Endothelial cell of umbilical vein (primary cell): ENCODE results near the gene DIAPH3. TPM values are rescaled to one million over a fixed set of nuclear protein-coding genes. Genes with fewer than 3 reads are reported as not detected.

Experiments used
- BruUV-seq: library from RNA; stranded (reverse); fragments of 400-500 nt; replicated peaks from 2 replicates; lab custom pipeline; 2021; lab: Mats Ljungman, UMichigan
- CTCF ChIA-PET: fragments of 300-600, 350-600 bp; sonication (Branson Sonifier 250); formaldehyde crosslinking; loops from one replicate; lab custom pipeline; 2021; ENCODE audit warnings: antibody characterized with exemption, inconsistent platforms; lab: Charles Lee
- POLR2A ChIA-PET: fragments of 300-600, 350-600 bp; sonication (Branson Sonifier 250); formaldehyde crosslinking; loops from one replicate; lab custom pipeline; 2021; ENCODE audit warnings: antibody characterized with exemption, inconsistent platforms; lab: Charles Lee
- DNase-seq: peaks from one replicate; pipeline ENCODE4 v3.0.0-alpha.2; 2011; ENCODE audit warnings: low read depth, low spot score
- FAIRE-seq: peaks from 2 replicates; lab custom pipeline; 2011; peaks lifted over from hg19 to GRCh38; lab: Jason Lieb, UNC
- H2AFZ ChIP-seq: 2 replicates; pipeline ENCODE4 v1.6.0; 2012; ENCODE audit warnings: low read depth, low read length, control low read depth, inconsistent platforms
- H3K27ac ChIP-seq: 2 replicates; pipeline ENCODE4 v1.5.1; 2011; ENCODE audit warnings: low read depth, mild to moderate bottlenecking, control low read depth, low read length, moderate library complexity; ENCODE audit not compliant: insufficient read depth
- H3K27me3 ChIP-seq, 2 experiments: 2 replicates each; pipeline versions ENCODE4 v1.6.0 to v1.6.1; 2011; ENCODE audit warnings: low read length in 2 of 2, mixed read lengths in 1 of 2; ENCODE audit not compliant: control insufficient read depth in 2 of 2, insufficient read depth in 2 of 2
- H3K36me3 ChIP-seq, 2 experiments: 2 replicates in 1 of 2; 3 replicates in 1 of 2; pipeline ENCODE4 v1.5.1; 2011; ENCODE audit warnings: low read length in 2 of 2, mild to moderate bottlenecking in 1 of 2, moderate library complexity in 1 of 2; ENCODE audit not compliant: control insufficient read depth in 2 of 2, insufficient read depth in 2 of 2; ENCODE audit errors: extremely low read depth in 1 of 2
- H3K4me1 ChIP-seq: 3 replicates; pipeline ENCODE4 v1.5.1; 2011; ENCODE audit warnings: mild to moderate bottlenecking, low read length; ENCODE audit not compliant: control insufficient read depth, insufficient read depth; ENCODE audit errors: extremely low read depth
- H3K4me2 ChIP-seq: 2 replicates; pipeline ENCODE4 v1.6.1; 2011; ENCODE audit warnings: low read length, control low read depth, mixed read lengths; ENCODE audit not compliant: insufficient read depth
- H3K4me3 ChIP-seq, 3 experiments: fragments of 200-600 bp in 1 of 3; sonication (generic), shearing (Covaris generic) in 1 of 3; replicated peaks in 1 of 3; 2 replicates each; pipeline ENCODE4 v1.5.1; 2011 to 2016; ENCODE audit warnings: control low read depth in 3 of 3, low read length in 3 of 3, mild to moderate bottlenecking in 2 of 3, inconsistent platforms in 1 of 3, low read depth in 1 of 3, moderate library complexity in 1 of 3; ENCODE audit not compliant: insufficient read depth in 1 of 3
- H3K79me2 ChIP-seq: 2 replicates; pipeline ENCODE4 v1.6.0; 2012; ENCODE audit warnings: low read length, inconsistent platforms; ENCODE audit not compliant: control insufficient read depth, insufficient read depth
- H3K9ac ChIP-seq: replicated peaks from 2 replicates; pipeline ENCODE3; 2011; ENCODE audit warnings: low read length, control low read depth; ENCODE audit not compliant: insufficient read depth; ENCODE audit errors: extremely low read depth
- H3K9me1 ChIP-seq: replicated peaks from 3 replicates; pipeline ENCODE4 v1.6.0; 2011; ENCODE audit warnings: mild to moderate bottlenecking, low read length; ENCODE audit not compliant: control insufficient read depth, insufficient read depth; ENCODE audit errors: extremely low read depth
- H3K9me3 ChIP-seq: replicated peaks from 2 replicates; pipeline ENCODE4 v1.5.1; 2012; ENCODE audit warnings: low read length, inconsistent platforms; ENCODE audit not compliant: control insufficient read depth, insufficient read depth
- H4K20me1 ChIP-seq: replicated peaks from 2 replicates; pipeline ENCODE3; 2011; ENCODE audit warnings: mild to moderate bottlenecking, low read length; ENCODE audit not compliant: control insufficient read depth, insufficient read depth; ENCODE audit errors: extremely low read depth
- EZH2 ChIP-seq: IDR thresholded peaks from 2 replicates; pipeline ENCODE4 v1.6.1; 2012; ENCODE audit warnings: borderline replicate concordance, low read depth, mild to moderate bottlenecking, moderate library complexity, low read length, inconsistent platforms; ENCODE audit not compliant: severe bottlenecking
- FOS ChIP-seq: IDR thresholded peaks from 2 replicates; pipeline ENCODE4 v1.6.1; 2011; ENCODE audit warnings: mild to moderate bottlenecking, low read length, moderate library complexity, borderline replicate concordance; ENCODE audit not compliant: insufficient read depth
- GATA2 ChIP-seq: IDR thresholded peaks from 2 replicates; pipeline ENCODE4 v1.7.0; 2011; ENCODE audit warnings: low read depth, mild to moderate bottlenecking, moderate library complexity, mixed read lengths, low read length; ENCODE audit not compliant: insufficient read length, insufficient read depth
- JUN ChIP-seq: IDR thresholded peaks from 2 replicates; pipeline ENCODE4 v1.6.1; 2011; ENCODE audit warnings: borderline replicate concordance, low read depth; ENCODE audit not compliant: insufficient read length, insufficient read depth
- MYC ChIP-seq: IDR thresholded peaks from one replicate; pipeline ENCODE4 v1.6.1; 2011; ENCODE audit warnings: mild to moderate bottlenecking, low read depth, low read length
- POLR2A ChIP-seq: IDR thresholded peaks from 2 replicates; pipeline ENCODE4 v1.6.1; 2012; ENCODE audit warnings: low read depth, mild to moderate bottlenecking, control low read depth, low read length
- POLR2AphosphoS5 ChIP-seq: IDR thresholded peaks from 2 replicates; pipeline ENCODE4 v1.6.1; 2012; ENCODE audit warnings: low read depth, mild to moderate bottlenecking, control low read depth, low read length, moderate library complexity; ENCODE audit not compliant: insufficient read depth
- dilution Hi-C: fragments of 300-500 bp; cut with MboI; formaldehyde crosslinking; loops from one replicate; pipeline ENCODE4 v1.15.0; 2019; ENCODE audit warnings: low sequenced_read_pairs; ENCODE audit not compliant: extremely low pct_ligation_motif_present
- intact Hi-C: fragments of 100-400 bp; cut with micrococcal nuclease; formaldehyde crosslinking; loops from one replicate; pipeline ENCODE4 v1.10.0; 2022
- polyA plus RNA-seq, 4 experiments: library from polyadenylated mRNA; depleted of rRNA in 3 of 4; stranded (reverse) in 3 of 4; unstranded in 1 of 4; fragments of >200 nt; gene quantifications; 2 replicates each; pipeline versions ENCODE4 v1.2.1 to v1.2.3, GENCODE V29; 2011 to 2012; ENCODE audit warnings: missing spikeins in 1 of 4
- total RNA-seq: library from RNA; stranded (reverse); gene quantifications from 2 replicates; pipeline ENCODE4 v1.2.3, GENCODE V29; 2021
- TF ChIP-seq, protein P1 (sequence below), 2 donors: IDR thresholded peaks; 1 replicate in 1 of 2; 2 replicates in 1 of 2; pipeline ENCODE4 v1.5.1; 2011; ENCODE audit warnings: low read length in 2 of 2, mild to moderate bottlenecking in 2 of 2, moderate library complexity in 2 of 2, control low read depth in 1 of 2, inconsistent platforms in 1 of 2, low read depth in 1 of 2; ENCODE audit not compliant: insufficient read depth in 1 of 2; ENCODE audit errors: extremely low read depth in 1 of 2
- TF ChIP-seq, protein P2 (sequence below): IDR thresholded peaks from 2 replicates; pipeline ENCODE4 v1.6.1; 2011; ENCODE audit not compliant: insufficient read depth, insufficient read length

DIAPH3 gene
- total and polyA plus RNA-seq, 2 donors (not counting 3 experiments of a cell fraction or from before 2014, with no cell fraction given) = 9.9 to 44.0 TPM

DNA sequence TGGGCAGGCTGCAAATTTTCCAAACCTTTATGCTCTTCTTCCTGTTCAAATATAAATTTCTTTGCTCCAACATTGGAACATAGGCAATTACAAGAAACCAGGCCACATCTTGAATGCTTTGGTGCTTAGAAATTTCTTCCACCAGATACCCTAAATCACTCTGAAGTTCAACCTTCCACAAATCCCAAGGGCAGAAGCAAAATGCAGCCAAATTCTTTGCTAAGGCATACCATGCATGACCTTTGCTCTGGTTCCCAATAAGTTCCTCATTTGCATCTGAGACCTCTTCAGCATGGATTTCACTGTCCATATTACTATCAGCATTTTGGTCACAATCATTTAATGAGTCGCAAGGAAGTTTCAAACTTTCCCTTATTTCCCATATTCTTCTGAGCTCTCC is 130.9 kb downstream of the DIAPH3 start:
- no peak overlapping the region for H3K9ac ChIP-seq
- H3K27me3 ChIP-seq = no peaks in the 10 kb centered on the region
- ChIA-PET CTCF (no interaction called here), POLR2A (no interaction called here)
- no peak overlapping the region for H3K4me3 ChIP-seq
- intact Hi-C loops (loop anchor here (10.0 kb wide), 1 partner anchor 302 kb away; no protein-coding TSS in a partner anchor), dilution Hi-C loops (no loop called here)
- DNase-seq (no peak), FAIRE-seq (no peak)
- H3K79me2 ChIP-seq = peaks cover 11% of the 10 kb centered on the region
- H3K27ac ChIP-seq = no peak overlapping the region
- TF ChIP-seq, protein P1, sequence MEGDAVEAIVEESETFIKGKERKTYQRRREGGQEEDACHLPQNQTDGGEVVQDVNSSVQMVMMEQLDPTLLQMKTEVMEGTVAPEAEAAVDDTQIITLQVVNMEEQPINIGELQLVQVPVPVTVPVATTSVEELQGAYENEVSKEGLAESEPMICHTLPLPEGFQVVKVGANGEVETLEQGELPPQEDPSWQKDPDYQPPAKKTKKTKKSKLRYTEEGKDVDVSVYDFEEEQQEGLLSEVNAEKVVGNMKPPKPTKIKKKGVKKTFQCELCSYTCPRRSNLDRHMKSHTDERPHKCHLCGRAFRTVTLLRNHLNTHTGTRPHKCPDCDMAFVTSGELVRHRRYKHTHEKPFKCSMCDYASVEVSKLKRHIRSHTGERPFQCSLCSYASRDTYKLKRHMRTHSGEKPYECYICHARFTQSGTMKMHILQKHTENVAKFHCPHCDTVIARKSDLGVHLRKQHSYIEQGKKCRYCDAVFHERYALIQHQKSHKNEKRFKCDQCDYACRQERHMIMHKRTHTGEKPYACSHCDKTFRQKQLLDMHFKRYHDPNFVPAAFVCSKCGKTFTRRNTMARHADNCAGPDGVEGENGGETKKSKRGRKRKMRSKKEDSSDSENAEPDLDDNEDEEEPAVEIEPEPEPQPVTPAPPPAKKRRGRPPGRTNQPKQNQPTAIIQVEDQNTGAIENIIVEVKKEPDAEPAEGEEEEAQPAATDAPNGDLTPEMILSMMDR (IDR thresholded peaks at IDR 0.05; ENCODE audit: extremely low read depth in 1 of 2, insufficient read depth in 1 of 2, low read depth in 1 of 2, low read length in 2 of 2) = no peak
- TF ChIP-seq POLR2A (no peak), FOS (no peak), GATA2 (no peak), JUN (no peak), EZH2 (no peak), MYC (no peak), POLR2AphosphoS5 (no peak)
- TF ChIP-seq, protein P2, sequence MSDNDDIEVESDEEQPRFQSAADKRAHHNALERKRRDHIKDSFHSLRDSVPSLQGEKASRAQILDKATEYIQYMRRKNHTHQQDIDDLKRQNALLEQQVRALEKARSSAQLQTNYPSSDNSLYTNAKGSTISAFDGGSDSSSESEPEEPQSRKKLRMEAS = no peak
- no peaks in the 10 kb centered on the region for H3K9me1 ChIP-seq
- H3K4me2 ChIP-seq = no peak overlapping the region
- H4K20me1 ChIP-seq = no peaks in the 10 kb centered on the region
- H3K9me3 ChIP-seq = no peaks in the 10 kb centered on the region
- BruUV-seq = no TSS peak
- H2AFZ ChIP-seq = no peak overlapping the region
- no peaks in the 10 kb centered on the region for H3K36me3 ChIP-seq
- no peaks in the 10 kb centered on the region for H3K4me1 ChIP-seq
